DOHH2 (cell line): ENCODE data around the gene PKIB.

Source experiments
- H3F3A ChIP-seq: fragments of 200-600 bp; sonication (generic), shearing (Covaris generic); 2 replicates; pipeline ENCODE4 v1.6.0; 2016; ENCODE audit warnings: antibody characterized with exemption, mild to moderate bottlenecking; ENCODE audit not compliant: control insufficient read depth, insufficient read depth
- H3K27ac ChIP-seq: fragments of 200-600 bp; sonication (generic); 2 replicates; pipeline ENCODE4 v1.5.1; 2014; ENCODE audit warnings: low read depth, mild to moderate bottlenecking, low read length, moderate library complexity
- H3K27me3 ChIP-seq: fragments of 200-600 bp; sonication (generic); 2 replicates; pipeline ENCODE4 v1.6.1; 2014; ENCODE audit warnings: mild to moderate bottlenecking, low read length, mixed read lengths; ENCODE audit not compliant: control insufficient read depth
- H3K36me3 ChIP-seq: fragments of 200-600 bp; sonication (generic); 2 replicates; pipeline ENCODE4 v1.6.1; 2014; ENCODE audit warnings: mild to moderate bottlenecking, low read length, moderate library complexity, mixed read lengths; ENCODE audit not compliant: control insufficient read depth
- H3K4me1 ChIP-seq: fragments of 200-600 bp; sonication (generic); 2 replicates; pipeline ENCODE4 v1.6.1; 2014; ENCODE audit warnings: mild to moderate bottlenecking, low read length, mixed read lengths; ENCODE audit not compliant: control insufficient read depth
- H3K4me2 ChIP-seq: fragments of 200-600 bp; sonication (generic); 2 replicates; pipeline ENCODE4 v1.6.0; 2014; ENCODE audit warnings: mild to moderate bottlenecking, low read length, moderate library complexity
- H3K4me3 ChIP-seq: fragments of 200-600 bp; sonication (generic); 2 replicates; pipeline ENCODE4 v1.5.1; 2014; ENCODE audit warnings: mild to moderate bottlenecking, low read length, mixed read lengths
- H3K79me2 ChIP-seq: fragments of 200-600 bp; sonication (generic); 2 replicates; pipeline ENCODE4 v1.6.1; 2014; ENCODE audit warnings: mild to moderate bottlenecking, low read length, mixed read lengths; ENCODE audit not compliant: control insufficient read depth
- H3K9me2 ChIP-seq: fragments of 200-600 bp; sonication (generic); replicated peaks from 2 replicates; pipeline ENCODE4 v1.6.1; 2014; ENCODE audit warnings: mild to moderate bottlenecking, low read length, mixed read lengths; ENCODE audit not compliant: control insufficient read depth
- H3K9me3 ChIP-seq: fragments of 200-600 bp; sonication (generic); 2 replicates; pipeline ENCODE4 v1.6.1; 2014; ENCODE audit warnings: antibody characterized with exemption, low read length, mixed read lengths; ENCODE audit not compliant: control insufficient read depth, insufficient read depth
- H4K20me1 ChIP-seq: fragments of 200-600 bp; sonication (generic); 2 replicates; pipeline ENCODE4 v1.6.0; 2014; ENCODE audit warnings: low read depth, mild to moderate bottlenecking, antibody characterized with exemption, low read length, moderate library complexity; ENCODE audit not compliant: control insufficient read depth, insufficient read depth
- EZH2phosphoT487 ChIP-seq: fragments of 200-600 bp; sonication (generic); IDR thresholded peaks from 2 replicates; pipeline ENCODE4 v1.6.1; 2017; ENCODE audit warnings: borderline replicate concordance, mild to moderate bottlenecking, antibody characterized with exemption, low read length, moderate library complexity, mixed read lengths
- TF ChIP-seq, protein P1 (sequence below): fragments of 200-600 bp; sonication (generic); IDR thresholded peaks from one replicate; pipeline ENCODE4 v1.5.1; 2014; ENCODE audit warnings: antibody characterized with exemption, mild to moderate bottlenecking, low read depth, low read length; ENCODE audit not compliant: poor library complexity, severe bottlenecking

Gene PKIB

GRCh38 chr6:122715725-122716124 is 105.5 kb downstream of the PKIB start:
- Histone ChIP-seq H3K79me2 (no peaks in the 10 kb centered on the region), H4K20me1 (no peaks in the 10 kb centered on the region)

DNA sequence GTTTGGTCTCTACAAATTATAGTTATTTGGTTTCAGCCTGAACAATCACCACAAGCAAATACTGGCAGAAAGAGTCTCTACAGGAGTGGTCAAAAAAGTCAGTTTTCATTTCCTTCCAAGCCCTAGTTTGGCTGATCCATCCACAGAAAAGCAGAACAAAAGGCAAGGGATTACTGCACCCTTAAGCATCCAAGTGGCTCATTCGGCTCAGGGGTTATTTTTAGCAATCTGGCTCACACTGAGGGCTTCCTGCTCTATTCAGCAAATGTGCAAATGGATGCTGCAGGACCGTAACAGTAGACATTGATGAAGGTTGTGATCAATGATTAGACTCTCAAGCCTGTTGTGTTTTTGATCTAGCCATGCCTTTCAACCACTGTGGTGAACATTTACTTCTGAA is 107.1 kb downstream of the PKIB start:
- no peaks in the 10 kb centered on the region for H3K9me2 ChIP-seq
- H3K27ac ChIP-seq = no peak overlapping the region
- H3K27me3 ChIP-seq = no peaks in the 10 kb centered on the region
- TF ChIP-seq, protein P1, sequence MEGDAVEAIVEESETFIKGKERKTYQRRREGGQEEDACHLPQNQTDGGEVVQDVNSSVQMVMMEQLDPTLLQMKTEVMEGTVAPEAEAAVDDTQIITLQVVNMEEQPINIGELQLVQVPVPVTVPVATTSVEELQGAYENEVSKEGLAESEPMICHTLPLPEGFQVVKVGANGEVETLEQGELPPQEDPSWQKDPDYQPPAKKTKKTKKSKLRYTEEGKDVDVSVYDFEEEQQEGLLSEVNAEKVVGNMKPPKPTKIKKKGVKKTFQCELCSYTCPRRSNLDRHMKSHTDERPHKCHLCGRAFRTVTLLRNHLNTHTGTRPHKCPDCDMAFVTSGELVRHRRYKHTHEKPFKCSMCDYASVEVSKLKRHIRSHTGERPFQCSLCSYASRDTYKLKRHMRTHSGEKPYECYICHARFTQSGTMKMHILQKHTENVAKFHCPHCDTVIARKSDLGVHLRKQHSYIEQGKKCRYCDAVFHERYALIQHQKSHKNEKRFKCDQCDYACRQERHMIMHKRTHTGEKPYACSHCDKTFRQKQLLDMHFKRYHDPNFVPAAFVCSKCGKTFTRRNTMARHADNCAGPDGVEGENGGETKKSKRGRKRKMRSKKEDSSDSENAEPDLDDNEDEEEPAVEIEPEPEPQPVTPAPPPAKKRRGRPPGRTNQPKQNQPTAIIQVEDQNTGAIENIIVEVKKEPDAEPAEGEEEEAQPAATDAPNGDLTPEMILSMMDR = no peak
- no peak for TF ChIP-seq EZH2phosphoT487
- no peaks in the 10 kb centered on the region for H3K9me3 ChIP-seq
- no peaks in the 10 kb centered on the region for H3K36me3 ChIP-seq
- H3K4me2 ChIP-seq = no peak overlapping the region
- no peaks in the 10 kb centered on the region for H3K4me1 ChIP-seq
- H4K20me1 ChIP-seq = no peaks in the 10 kb centered on the region
- no peaks in the 10 kb centered on the region for H3K79me2 ChIP-seq
- no peaks in the 10 kb centered on the region for H3F3A ChIP-seq
- no peak overlapping the region for H3K4me3 ChIP-seq

More at GRCh38 chr6:122715725-122716124, 105.5 kb downstream of the PKIB start:
- H3K27me3 ChIP-seq = no peaks in the 10 kb centered on the region
- H3K9me2 ChIP-seq = no peaks in the 10 kb centered on the region
- H3F3A ChIP-seq = no peaks in the 10 kb centered on the region
- no peak overlapping the region for H3K27ac ChIP-seq
- no peaks in the 10 kb centered on the region for H3K4me1 ChIP-seq
- TF ChIP-seq EZH2phosphoT487 = no peak
- TF ChIP-seq, protein P1 = no peak
- no peaks in the 10 kb centered on the region for H3K9me3 ChIP-seq
- no peak overlapping the region for H3K4me3 ChIP-seq
- no peak overlapping the region for H3K4me2 ChIP-seq
- no peaks in the 10 kb centered on the region for H3K36me3 ChIP-seq

- no peaks in the 10 kb centered on the region for H3F3A ChIP-seq
- no peak overlapping the region for H3K4me2 ChIP-seq
- H3K27me3 ChIP-seq = no peaks in the 10 kb centered on the region
- H4K20me1 ChIP-seq = no peaks in the 10 kb centered on the region
- H3K4me1 ChIP-seq = no peaks in the 10 kb centered on the region
- H3K9me2 ChIP-seq = no peaks in the 10 kb centered on the region
- H3K9me3 ChIP-seq = no peaks in the 10 kb centered on the region
- TF ChIP-seq EZH2phosphoT487 = no peak
- TF ChIP-seq, protein P1 = no peak
- H3K79me2 ChIP-seq = no peaks in the 10 kb centered on the region
- H3K27ac ChIP-seq = no peak overlapping the region
- no peak overlapping the region for H3K4me3 ChIP-seq
- H3K36me3 ChIP-seq = no peaks in the 10 kb centered on the region
Measured at GRCh38 chr6:122718616-122719015, 108.4 kb downstream of the PKIB start.

DNA sequence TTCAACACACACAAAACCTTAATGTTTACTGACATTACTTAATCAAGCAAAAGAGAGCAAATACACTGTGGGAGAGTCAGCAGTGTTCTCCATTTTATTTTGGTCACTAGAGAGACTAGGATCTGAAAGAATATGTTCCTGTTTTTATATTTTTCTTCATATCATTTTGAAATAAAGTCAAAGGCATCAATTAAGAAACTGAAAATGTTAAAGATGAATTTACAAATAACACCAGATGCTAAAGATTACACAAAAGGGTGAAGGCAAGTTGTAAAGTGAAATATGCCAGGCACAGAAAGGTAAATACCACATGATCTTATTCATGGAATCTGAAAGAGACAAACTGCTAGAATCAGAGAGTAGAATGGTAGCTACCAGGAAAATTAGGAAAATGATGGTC is 109.0 kb downstream of the PKIB start:
- Histone ChIP-seq H3K9me2 (no peaks in the 10 kb centered on the region), H3K27me3 (no peaks in the 10 kb centered on the region), H3K4me3 (no peak overlapping the region), H3K4me2 (no peak overlapping the region), H3K27ac (no peak overlapping the region), H4K20me1 (no peaks in the 10 kb centered on the region), H3K4me1 (no peaks in the 10 kb centered on the region), H3K79me2 (no peaks in the 10 kb centered on the region), H3K9me3 (no peaks in the 10 kb centered on the region), H3F3A (no peaks in the 10 kb centered on the region), H3K36me3 (no peaks in the 10 kb centered on the region)
- TF ChIP-seq EZH2phosphoT487 = no peak
- TF ChIP-seq, protein P1 = no peak
